ENCODE measurements around the gene PERCC1. TPM values are rescaled to one million over a fixed set of nuclear protein-coding genes. Genes with fewer than 3 reads are reported as not detected.

PERCC1 gene
- total RNA-seq, 1 donor from 2014 or later: not detected

DNA sequence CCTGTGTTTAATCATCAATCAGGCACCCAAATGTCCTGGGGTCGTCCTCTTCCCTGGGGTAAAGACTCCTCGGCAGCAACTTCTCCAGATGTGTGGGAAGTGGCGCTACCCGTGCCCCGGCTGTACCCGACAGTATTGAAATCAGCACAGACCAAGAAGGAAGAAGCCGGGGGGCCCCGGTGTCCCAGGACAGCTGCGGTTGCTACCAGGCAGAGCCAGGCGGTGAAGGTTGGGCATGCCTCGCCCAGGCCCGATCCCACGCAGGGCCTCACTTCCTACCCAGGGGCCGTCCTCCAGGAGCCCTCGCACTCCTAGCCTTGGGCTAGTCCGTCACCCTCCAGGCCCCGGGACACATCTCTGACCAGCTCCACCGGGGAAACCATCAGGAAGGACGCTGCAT is 22.4 kb downstream of the PERCC1 start:
- Mint-ChIP-seq H3K36me3 (ENCODE audit: low read depth, unreplicated experiment) (peaks cover 9% of the 10 kb centered on the region), H3K4me3 (ENCODE audit: unreplicated experiment) (no peak overlapping the region), H3K4me1 (ENCODE audit: unreplicated experiment) (no peaks in the 10 kb centered on the region)

DNA sequence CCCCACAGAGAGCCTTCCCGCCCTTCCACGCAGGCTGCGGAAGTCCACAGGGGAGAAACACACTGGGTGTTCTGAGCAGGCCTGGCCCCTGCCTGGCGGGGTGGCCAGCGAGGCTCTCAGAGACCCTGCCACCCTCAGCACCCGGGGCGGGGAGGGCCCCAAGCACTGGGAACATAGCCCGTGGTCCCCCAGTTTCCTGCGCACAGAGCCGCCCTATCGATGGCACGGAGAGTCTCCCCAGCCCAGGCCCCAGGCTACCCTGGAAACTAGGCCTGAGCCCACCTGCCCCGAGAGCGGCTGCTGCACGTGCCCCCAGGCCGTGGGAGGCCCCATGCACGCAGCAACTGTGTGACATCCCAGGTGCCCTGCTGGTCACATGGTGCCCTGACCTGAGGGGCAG is 23.7 kb downstream of the PERCC1 start:
- no peak for DNase-seq (ENCODE audit: low spot score)
- Mint-ChIP-seq H3K9me3 (ENCODE audit: unreplicated experiment) (no peaks in the 10 kb centered on the region), H3K4me1 (ENCODE audit: unreplicated experiment) (no peaks in the 10 kb centered on the region), H3K36me3 (ENCODE audit: low read depth, unreplicated experiment) (peaks cover 9% of the 10 kb centered on the region), H3K27ac (ENCODE audit: unreplicated experiment) (no peak overlapping the region), H3K4me3 (ENCODE audit: unreplicated experiment) (no peak overlapping the region), H3K27me3 (ENCODE audit: unreplicated experiment) (peaks cover 2% of the 10 kb centered on the region)
- TF ChIP-seq, protein P1, sequence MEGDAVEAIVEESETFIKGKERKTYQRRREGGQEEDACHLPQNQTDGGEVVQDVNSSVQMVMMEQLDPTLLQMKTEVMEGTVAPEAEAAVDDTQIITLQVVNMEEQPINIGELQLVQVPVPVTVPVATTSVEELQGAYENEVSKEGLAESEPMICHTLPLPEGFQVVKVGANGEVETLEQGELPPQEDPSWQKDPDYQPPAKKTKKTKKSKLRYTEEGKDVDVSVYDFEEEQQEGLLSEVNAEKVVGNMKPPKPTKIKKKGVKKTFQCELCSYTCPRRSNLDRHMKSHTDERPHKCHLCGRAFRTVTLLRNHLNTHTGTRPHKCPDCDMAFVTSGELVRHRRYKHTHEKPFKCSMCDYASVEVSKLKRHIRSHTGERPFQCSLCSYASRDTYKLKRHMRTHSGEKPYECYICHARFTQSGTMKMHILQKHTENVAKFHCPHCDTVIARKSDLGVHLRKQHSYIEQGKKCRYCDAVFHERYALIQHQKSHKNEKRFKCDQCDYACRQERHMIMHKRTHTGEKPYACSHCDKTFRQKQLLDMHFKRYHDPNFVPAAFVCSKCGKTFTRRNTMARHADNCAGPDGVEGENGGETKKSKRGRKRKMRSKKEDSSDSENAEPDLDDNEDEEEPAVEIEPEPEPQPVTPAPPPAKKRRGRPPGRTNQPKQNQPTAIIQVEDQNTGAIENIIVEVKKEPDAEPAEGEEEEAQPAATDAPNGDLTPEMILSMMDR (IDR thresholded peaks at IDR 0.05; ENCODE audit: unreplicated experiment): no peak

More for the DNA sequence above, 22.4 kb downstream of the PERCC1 start:
- DNase-seq (ENCODE audit: low spot score): no peak
- TF ChIP-seq, protein P1 (IDR thresholded peaks at IDR 0.05; ENCODE audit: unreplicated experiment): no peak
- Mint-ChIP-seq H3K27ac (ENCODE audit: unreplicated experiment) (no peak overlapping the region), H3K27me3 (ENCODE audit: unreplicated experiment) (peaks cover 9% of the 10 kb centered on the region), H3K9me3 (ENCODE audit: unreplicated experiment) (no peaks in the 10 kb centered on the region)

DNA sequence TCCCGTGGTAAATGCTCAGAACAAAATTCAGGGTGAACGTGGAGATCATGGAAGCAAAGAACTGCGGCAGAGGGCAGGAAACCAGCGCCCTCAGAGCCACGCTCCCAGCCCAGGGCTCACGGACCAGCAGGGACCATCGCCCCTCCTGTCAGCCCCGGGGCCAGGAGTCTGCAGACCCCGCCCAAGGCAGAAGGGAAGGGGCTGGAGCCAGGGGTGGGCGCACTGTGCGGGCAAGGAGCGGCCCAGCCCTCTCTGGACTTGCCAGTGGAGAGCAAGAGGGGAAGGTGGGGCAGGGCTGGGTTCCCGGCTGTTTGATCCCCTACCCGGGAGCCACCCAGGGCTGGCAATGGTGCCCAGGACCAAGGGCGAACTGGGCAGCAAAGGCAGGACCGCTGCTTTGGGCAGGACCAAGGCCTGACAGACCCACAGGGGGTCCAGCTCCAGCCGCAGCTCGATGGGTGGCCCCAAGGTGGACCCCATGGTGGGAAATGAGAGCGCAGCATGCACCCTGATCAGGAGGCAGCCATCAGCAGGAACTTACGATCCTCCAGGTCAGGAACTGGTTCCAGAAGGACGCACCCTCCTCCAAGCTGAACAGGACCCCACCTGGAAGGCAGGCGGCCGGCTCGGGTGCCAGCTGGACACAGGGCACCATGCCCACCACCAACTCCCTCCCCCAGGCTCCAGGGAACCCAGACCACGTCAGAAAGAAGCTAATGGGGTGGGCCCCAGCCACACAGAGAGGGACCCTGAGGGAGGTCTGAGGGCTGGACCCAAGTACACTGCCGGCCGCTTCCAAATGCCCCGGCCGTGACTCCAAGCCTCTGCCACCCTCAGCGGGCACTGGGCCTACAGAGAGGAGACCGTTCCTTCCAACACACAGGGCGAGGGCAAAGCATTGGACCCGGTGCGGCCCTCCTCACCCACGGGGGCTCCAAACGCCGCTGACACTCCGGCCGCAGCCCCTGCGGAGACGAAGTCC is 24.6 kb downstream of the PERCC1 start:
- Mint-ChIP-seq H3K4me3 (ENCODE audit: unreplicated experiment) (no peak overlapping the region), H3K9me3 (ENCODE audit: unreplicated experiment) (no peaks in the 10 kb centered on the region), H3K4me1 (ENCODE audit: unreplicated experiment) (no peaks in the 10 kb centered on the region), H3K27ac (ENCODE audit: unreplicated experiment) (no peak overlapping the region), H3K36me3 (ENCODE audit: low read depth, unreplicated experiment) (peaks cover 9% of the 10 kb centered on the region), H3K27me3 (ENCODE audit: unreplicated experiment) (peaks cover 2% of the 10 kb centered on the region)
- TF ChIP-seq, protein P1 (IDR thresholded peaks at IDR 0.05; ENCODE audit: unreplicated experiment): no peak
- DNase-seq (ENCODE audit: low spot score): no peak

DNA sequence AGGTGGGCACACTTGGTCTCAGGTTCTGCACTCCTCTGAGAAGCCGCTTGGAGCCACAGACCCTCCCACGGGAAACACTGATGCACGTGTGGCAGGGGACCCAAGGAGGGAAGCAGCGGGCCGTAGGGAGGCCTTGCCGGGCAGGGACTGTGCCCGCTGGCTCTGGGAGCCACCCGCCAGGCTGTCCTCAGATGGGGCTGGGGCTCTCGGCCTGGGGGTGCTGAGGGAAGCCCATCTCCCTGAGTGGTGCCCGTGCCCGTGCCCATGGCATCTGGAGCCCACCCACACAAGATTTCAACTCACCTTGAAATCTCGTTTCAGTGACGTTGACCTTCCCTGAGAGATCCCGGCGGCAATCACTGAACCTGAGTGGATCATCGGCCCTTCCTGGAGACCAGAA is 26.1 kb downstream of the PERCC1 start:
- Mint-ChIP-seq H3K9me3 (ENCODE audit: unreplicated experiment) (no peaks in the 10 kb centered on the region), H3K27me3 (ENCODE audit: unreplicated experiment) (peaks cover 5% of the 10 kb centered on the region), H3K4me3 (ENCODE audit: unreplicated experiment) (no peak overlapping the region), H3K36me3 (ENCODE audit: low read depth, unreplicated experiment) (peaks cover 3% of the 10 kb centered on the region), H3K4me1 (ENCODE audit: unreplicated experiment) (no peaks in the 10 kb centered on the region), H3K27ac (ENCODE audit: unreplicated experiment) (no peak overlapping the region)
- TF ChIP-seq, protein P1 (IDR thresholded peaks at IDR 0.05; ENCODE audit: unreplicated experiment): no peak
- DNase-seq (ENCODE audit: low spot score): no peak
